WTC11 (cell line): ENCODE measurements around the gene CSRNP3. TPM values are rescaled to one million over a fixed set of nuclear protein-coding genes. Genes with fewer than 3 reads are reported as not detected.

Source experiments
- ATAC-seq: fragments of 200-7000 bp; cut with Tn5 transposase; 2 replicates; pipeline ENCODE4 v1.10.0; 2021; ENCODE audit warnings: mild to moderate bottlenecking, moderate library complexity
- CTCF ChIA-PET: fragments of 300-600 bp; sonication (Branson Sonifier 250); formaldehyde crosslinking; loops from one replicate; lab custom pipeline; 2021; ENCODE audit warnings: antibody characterized with exemption; lab: Charles Lee
- POLR2A ChIA-PET: fragments of 350-600 bp; sonication (Branson Sonifier 250); formaldehyde crosslinking; loops from one replicate; lab custom pipeline; 2021; ENCODE audit warnings: antibody characterized with exemption; lab: Charles Lee
- DNase-seq: peaks from one replicate; pipeline ENCODE4 v3.0.0; 2021; ENCODE audit warnings: low spot score
- H3K27ac Mint-ChIP-seq: 2 replicates; pipeline ENCODE4 v1.8.0; 2021; ENCODE audit warnings: mixed read lengths
- H3K27me3 Mint-ChIP-seq: 2 replicates; pipeline ENCODE4 v1.8.0; 2021; ENCODE audit warnings: low read depth, mild to moderate bottlenecking, moderate library complexity, mixed read lengths
- H3K36me3 Mint-ChIP-seq: 2 replicates; pipeline ENCODE4 v1.8.0; 2021; ENCODE audit warnings: mixed read lengths
- H3K4me1 Mint-ChIP-seq: 2 replicates; pipeline ENCODE4 v1.8.0; 2022; ENCODE audit warnings: mixed read lengths
- H3K4me3 Mint-ChIP-seq: 2 replicates; pipeline ENCODE4 v1.8.0; 2021; ENCODE audit warnings: mild to moderate bottlenecking, moderate library complexity, mixed read lengths
- H3K9me3 Mint-ChIP-seq: 2 replicates; pipeline ENCODE4 v1.8.0; 2021; ENCODE audit warnings: mixed read lengths
- ATF1 ChIP-seq: sonication (generic); formaldehyde crosslinking; IDR thresholded peaks from 2 replicates; pipeline ENCODE4 v1.8.1; 2023; ENCODE audit warnings: mild to moderate bottlenecking, moderate library complexity, missing genetic modification reagents
- ATF3 ChIP-seq: sonication (generic); formaldehyde crosslinking; conservative IDR thresholded peaks from 2 replicates; pipeline ENCODE4 v1.8.1; 2022; ENCODE audit warnings: mild to moderate bottlenecking, missing genetic modification reagents
- ATF6 ChIP-seq: sonication (generic); formaldehyde crosslinking; IDR thresholded peaks from 2 replicates; pipeline ENCODE4 v1.8.1; 2023; ENCODE audit warnings: mild to moderate bottlenecking, missing genetic modification reagents
- FOXK1 ChIP-seq: sonication (generic); formaldehyde crosslinking; IDR thresholded peaks from 2 replicates; pipeline ENCODE4 v1.8.0; 2022; ENCODE audit warnings: mild to moderate bottlenecking, moderate library complexity, missing genetic modification reagents
- FOXP1 ChIP-seq: sonication (generic); formaldehyde crosslinking; IDR thresholded peaks from 2 replicates; pipeline ENCODE4 v1.8.0; 2022; ENCODE audit warnings: missing genetic modification reagents, mild to moderate bottlenecking, moderate library complexity, borderline replicate concordance
- GTF2I ChIP-seq: fragments of 250-450 bp; sonication (Bioruptor Pico); conservative IDR thresholded peaks from 2 replicates; pipeline ENCODE4 v1.4.0; 2021; ENCODE audit warnings: mild to moderate bottlenecking
- HMGXB4 ChIP-seq: sonication (generic); formaldehyde crosslinking; IDR thresholded peaks from 2 replicates; pipeline ENCODE4 v1.8.1; 2023; ENCODE audit warnings: mild to moderate bottlenecking, moderate library complexity, missing genetic modification reagents
- IRF2 ChIP-seq: sonication (generic); formaldehyde crosslinking; IDR thresholded peaks from 2 replicates; pipeline ENCODE4 v1.8.0; 2022; ENCODE audit warnings: low read depth, missing genetic modification reagents, borderline replicate concordance
- KAT7 ChIP-seq: sonication (generic); formaldehyde crosslinking; IDR thresholded peaks from 2 replicates; pipeline ENCODE4 v1.8.1; 2023; ENCODE audit warnings: missing genetic modification reagents, mild to moderate bottlenecking, borderline replicate concordance
- NFYB ChIP-seq: sonication (generic); formaldehyde crosslinking; conservative IDR thresholded peaks from 2 replicates; pipeline ENCODE4 v1.8.0; 2022; ENCODE audit warnings: low read depth, missing genetic modification reagents
- NR3C1 ChIP-seq: sonication (generic); formaldehyde crosslinking; conservative IDR thresholded peaks from 2 replicates; pipeline ENCODE4 v1.8.1; 2023; ENCODE audit warnings: low read depth, mild to moderate bottlenecking, missing genetic modification reagents
- OVOL2 ChIP-seq: fragments of 250-450 bp; sonication (Bioruptor Pico); IDR thresholded peaks from 2 replicates; pipeline ENCODE4 v1.9.0; 2021; ENCODE audit warnings: mild to moderate bottlenecking, borderline replicate concordance
- STAT6 ChIP-seq: sonication (generic); formaldehyde crosslinking; conservative IDR thresholded peaks from 2 replicates; pipeline ENCODE4 v1.8.1; 2023; ENCODE audit warnings: mild to moderate bottlenecking, low read depth, missing genetic modification reagents, moderate library complexity
- USF2 ChIP-seq: sonication (generic); formaldehyde crosslinking; IDR thresholded peaks from 2 replicates; pipeline ENCODE4 v1.8.1; 2023; ENCODE audit warnings: mild to moderate bottlenecking, missing genetic modification reagents, moderate library complexity
- ZBTB43 ChIP-seq: sonication (generic); formaldehyde crosslinking; IDR thresholded peaks from 2 replicates; pipeline ENCODE4 v1.8.1; 2023; ENCODE audit warnings: mild to moderate bottlenecking, missing genetic modification reagents
- ZMAT4 ChIP-seq: fragments of 250-450 bp; sonication (Bioruptor Pico); IDR thresholded peaks from 2 replicates; pipeline ENCODE4 v1.9.0; 2021; ENCODE audit warnings: mild to moderate bottlenecking
- ZNF396 ChIP-seq: fragments of 250-450 bp; sonication (Bioruptor Pico); IDR thresholded peaks from 2 replicates; pipeline ENCODE4 v1.8.0; 2021; ENCODE audit warnings: mild to moderate bottlenecking, moderate library complexity, borderline replicate concordance
- total RNA-seq: library from RNA; stranded (reverse); gene quantifications from 3 replicates; pipeline ENCODE4 v1.2.3, GENCODE V29; 2021

CSRNP3 gene
- total RNA-seq, 1 experiment from 2014 or later, result 7.3 TPM

- peaks cover 73% of the 10 kb centered on the region for H3K4me1 Mint-ChIP-seq
- ChIA-PET POLR2A (no interaction called here), CTCF (interaction anchor here (0.6 to 2.6 kb wide), 3 partner anchors 78 to 246 kb away, joined by 3 to 17 read pairs (median 5); no protein-coding TSS in a partner anchor)
- no peak for DNase-seq
- no peak overlapping the region for H3K4me3 Mint-ChIP-seq
- ATAC-seq, result no peak
- TF ChIP-seq STAT6 (no peak), ATF1 (CRISPR knock-in tag) (no peak), NFYB (CRISPR knock-in tag) (no peak), ATF3 (CRISPR knock-in tag) (no peak), NR3C1 (CRISPR knock-in tag) (no peak), FOXP1 (CRISPR knock-in tag) (no peak), IRF2 (CRISPR knock-in tag) (no peak), USF2 (no peak), ZNF396 (CRISPR knock-in tag) (no peak), OVOL2 (no peak), ZMAT4 (no peak), HMGXB4 (no peak), FOXK1 (CRISPR knock-in tag) (no peak), ATF6 (CRISPR knock-in tag) (no peak), GTF2I (CRISPR knock-in tag) (no peak), ZBTB43 (CRISPR knock-in tag) (no peak), KAT7 (CRISPR knock-in tag) (no peak)
- no peaks in the 10 kb centered on the region for H3K27me3 Mint-ChIP-seq
- H3K9me3 Mint-ChIP-seq, result peaks cover 5% of the 10 kb centered on the region; the same call in 1 of the 2 replicates
- H3K36me3 Mint-ChIP-seq, result peaks cover 4% of the 10 kb centered on the region; the same call in 1 of the 2 replicates
- no peak overlapping the region for H3K27ac Mint-ChIP-seq
These were observed 231.6 kb downstream of the CSRNP3 start for GRCh38 chr2:165701147-165701546.
